Embryonic facial prominence (tissue), 1 donor: Measurements from ENCODE around the gene MAP2.

ENCODE experiments used
- DNase-seq: peaks from one replicate; pipeline ENCODE4 v3.0.0-alpha.2; 2016; ENCODE audit errors: extremely low spot score

MAP2 gene

DNA sequence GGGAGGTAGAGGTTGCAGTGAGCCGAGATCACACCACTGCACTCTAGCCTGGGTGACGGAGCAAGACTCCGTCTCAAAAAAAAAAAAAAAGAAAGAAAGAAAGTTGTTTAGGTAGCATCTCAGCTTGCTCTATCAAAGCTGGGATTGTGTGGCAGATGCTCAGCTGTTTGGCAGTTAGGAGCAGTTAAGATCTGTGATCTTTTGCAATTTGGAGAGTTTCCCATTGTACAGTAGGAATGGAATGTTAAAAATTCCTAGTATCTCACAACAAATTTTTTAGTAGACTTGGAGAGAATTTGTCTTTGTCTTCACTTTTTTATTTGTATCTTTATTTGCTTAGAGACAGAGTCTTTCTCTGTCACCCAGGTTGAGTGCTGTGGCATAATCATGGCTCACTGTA lies 224.9 kb downstream of the MAP2 start:
- DNase-seq: no peak

DNA sequence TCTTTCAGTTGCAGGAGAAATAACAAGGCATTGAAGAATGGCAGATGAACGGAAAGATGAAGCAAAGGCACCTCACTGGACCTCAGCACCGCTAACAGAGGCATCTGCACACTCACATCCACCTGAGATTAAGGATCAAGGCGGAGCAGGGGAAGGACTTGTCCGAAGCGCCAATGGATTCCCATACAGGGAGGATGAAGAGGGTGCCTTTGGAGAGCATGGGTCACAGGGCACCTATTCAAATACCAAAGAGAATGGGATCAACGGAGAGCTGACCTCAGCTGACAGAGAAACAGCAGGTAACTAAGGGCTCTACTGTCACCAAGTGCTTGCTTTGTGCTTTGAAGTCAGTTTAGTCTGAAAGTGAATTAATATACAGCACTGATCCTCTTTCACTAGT lies 229.3 kb downstream of the MAP2 start:
- no peak for DNase-seq

DNA sequence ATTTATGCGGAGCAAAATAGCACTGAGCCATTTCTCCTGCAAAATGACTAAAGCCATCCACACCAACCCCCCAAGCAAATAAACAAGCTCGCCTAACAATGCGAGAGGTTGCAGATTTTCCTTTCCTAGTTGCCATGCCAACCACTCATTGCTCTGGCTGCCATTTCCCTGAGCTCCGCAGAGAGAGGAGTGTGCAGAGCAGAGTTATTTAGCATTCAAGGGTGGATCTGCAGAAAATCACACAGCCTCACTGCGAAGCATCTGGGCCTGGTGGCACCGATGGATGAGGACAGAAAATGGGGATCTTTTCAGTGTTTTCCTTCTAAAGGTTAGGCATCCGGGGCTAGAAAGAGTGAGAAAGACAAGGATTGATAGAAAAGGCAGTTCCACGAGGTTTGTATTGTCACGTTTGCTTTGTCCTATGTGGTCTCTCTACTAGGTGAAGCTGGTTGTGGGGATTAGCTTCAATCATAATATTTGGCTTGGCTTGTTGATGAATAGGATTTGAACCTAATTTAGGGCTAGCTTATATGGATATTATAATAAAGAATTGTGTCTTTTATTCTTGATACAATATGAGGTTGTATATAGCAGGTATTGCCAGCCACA lies 237.5 kb downstream of the MAP2 start:
- no peak for DNase-seq

DNA sequence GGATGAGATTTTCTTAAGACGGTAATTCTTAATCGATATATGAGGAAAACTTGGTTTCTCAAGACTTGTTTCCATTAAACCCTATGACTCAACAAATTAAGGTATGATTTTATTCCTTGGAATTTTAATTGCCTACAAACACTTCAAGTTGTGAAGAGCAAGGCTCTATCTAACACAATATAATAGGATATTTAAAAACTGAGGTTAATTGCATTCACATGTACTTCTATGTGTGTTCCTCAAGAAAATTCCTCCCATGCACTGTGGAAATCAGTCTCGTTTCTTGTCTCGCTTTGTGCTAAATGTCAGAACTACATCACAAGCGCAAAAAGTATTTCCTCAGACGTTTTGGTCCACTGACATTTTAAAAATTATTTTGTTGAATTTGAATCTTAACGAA lies 238.2 kb downstream of the MAP2 start:
- DNase-seq: no peak

DNA sequence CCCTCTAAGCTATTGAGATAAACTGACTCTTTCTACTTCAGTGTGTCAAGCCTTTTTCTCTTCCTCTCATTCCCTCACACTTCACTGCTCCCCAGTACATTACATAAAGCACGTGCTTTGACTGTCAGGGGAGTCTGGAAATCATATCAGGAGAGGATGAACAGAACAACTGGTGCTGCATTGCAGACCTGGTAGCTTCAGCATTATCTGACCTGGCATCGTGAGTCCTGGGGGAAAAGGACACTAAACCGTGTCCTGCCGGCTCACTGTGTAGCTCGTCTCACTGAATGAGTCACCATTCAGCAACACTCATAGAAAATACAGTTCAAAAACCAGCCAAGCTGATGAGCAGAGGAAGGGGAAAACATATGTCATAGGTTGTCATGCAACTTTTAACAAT lies 239.3 kb downstream of the MAP2 start:
- DNase-seq: no peak

DNA sequence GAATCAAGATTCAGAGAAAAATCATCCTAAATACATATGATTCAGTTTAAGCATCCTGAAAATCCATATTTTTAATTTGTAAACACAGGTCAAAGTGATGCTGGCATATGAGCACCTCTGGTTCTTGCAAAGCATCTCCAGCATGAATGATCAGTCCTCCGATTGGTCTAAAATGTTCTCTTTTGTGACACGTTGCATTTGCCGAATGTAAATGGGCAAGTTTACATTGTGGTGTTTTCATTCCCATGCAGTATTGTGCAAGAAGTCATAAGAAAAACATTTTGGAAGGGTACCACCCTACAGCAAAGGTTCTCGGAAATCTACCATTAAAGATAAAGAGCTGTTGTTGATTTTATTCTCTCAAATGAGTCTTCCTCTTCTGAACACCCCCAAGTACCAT lies 239.8 kb downstream of the MAP2 start:
- DNase-seq: no peak

DNA sequence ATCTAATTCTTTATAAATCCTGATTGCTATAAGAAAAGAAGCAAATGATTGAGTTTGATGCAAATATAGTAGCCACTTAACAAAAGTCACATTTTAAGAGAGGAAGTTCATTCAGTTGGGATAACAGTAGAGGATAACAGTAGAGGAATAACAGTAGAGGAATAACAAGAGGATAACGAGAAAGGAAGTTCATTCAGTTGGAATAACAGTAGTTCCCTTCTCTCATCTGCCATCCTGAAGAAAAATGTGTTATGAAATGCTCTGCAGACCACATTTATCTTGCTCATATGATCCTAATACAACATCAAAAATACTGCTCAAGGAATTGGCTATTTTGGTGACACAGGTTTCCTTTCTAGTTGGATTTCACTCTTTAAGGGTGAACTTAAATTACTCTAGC lies 242.4 kb downstream of the MAP2 start:
- DNase-seq: no peak

DNA sequence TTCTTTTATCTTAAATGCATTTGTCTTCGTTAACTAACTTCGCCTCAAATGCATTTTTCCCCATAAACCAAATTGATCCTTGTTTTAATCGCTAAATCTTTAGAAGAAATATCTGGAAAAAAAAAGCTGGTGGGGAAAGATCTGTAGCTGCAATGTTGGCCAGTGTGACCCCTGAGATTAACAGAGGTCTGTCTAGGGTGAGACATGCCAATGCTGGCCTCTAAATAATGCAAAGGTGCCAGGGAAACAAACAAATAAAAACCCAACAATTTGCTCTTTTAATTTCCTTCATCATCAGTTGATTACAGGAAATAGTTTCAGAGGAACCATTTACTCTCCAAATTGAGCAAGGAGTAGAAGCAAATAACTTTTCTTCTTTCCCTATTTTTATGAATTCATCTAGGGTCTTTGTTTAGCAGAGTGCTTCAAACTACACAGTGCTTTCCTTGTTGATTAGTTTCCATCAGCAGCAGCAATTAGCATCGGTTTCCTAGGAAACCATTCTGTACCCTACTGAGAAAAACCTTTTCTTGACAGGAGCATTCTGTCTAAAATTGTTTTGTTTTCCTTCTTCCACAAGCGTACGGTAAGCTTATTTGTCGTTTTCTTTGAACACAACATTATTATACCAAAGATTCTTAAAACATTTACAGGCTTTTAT lies 247.3 kb downstream of the MAP2 start:
- no peak for DNase-seq

DNA sequence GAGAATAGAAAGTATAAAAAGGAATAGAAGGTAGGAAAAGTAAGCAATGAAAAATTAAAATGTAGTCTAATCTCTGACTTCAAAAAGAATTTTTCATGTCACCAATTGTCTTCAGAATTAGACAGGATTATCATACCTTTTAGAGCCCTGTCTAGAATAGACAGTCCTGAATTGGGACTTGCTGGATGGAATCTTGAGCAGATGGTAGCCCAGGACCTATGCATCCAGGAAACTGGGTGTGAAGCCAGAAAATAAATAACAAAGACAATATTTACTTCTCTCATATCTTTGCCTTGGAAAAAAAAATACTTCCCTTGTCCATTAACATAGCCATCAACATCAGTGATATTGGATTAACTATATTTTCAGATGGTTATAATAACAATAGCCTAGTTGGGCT lies 250.0 kb downstream of the MAP2 start:
- DNase-seq: no peak

DNA sequence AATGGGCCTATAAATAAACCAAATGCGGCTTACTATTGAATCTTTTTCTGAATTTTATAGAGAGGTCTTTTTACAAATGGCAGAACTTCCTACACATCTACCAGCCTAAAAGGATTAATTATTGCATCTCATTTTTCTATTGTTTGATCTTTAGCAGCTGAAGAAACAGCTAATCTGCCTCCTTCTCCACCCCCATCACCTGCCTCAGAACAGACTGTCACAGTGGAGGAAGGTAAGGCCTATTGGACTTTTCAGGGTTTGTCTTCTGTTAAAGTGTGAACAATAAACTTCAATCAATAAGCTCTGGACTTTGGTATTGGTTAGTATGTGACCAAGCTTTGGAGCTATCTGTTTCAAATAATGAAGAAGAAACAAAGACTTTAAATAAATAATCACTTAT lies 256.7 kb downstream of the MAP2 start:
- no peak for DNase-seq

DNA sequence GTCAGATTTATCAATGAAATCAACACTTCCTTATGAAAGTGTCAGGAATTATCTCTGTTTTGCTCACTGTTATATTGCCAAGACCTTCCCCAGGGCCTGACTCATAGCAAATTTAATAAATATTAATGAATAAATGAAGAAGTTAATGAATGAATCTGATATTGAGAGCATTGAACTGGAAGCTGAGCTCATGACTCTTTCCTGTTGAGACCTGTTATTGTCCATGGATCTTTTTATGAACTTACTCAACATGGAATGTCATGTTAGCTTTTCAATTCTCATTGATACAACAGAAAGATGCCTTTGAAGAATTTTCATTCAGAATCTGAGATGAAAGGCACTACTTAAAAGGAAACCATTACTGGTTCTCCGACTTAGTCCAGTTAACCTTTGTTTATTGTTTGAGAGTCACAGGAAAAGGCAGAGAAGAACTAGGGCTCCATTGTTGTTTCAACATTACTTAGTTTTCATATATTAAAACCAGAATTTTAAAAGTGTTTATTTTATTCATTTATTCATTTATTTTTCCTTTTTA lies 257.4 kb downstream of the MAP2 start:
- no peak for DNase-seq

DNA sequence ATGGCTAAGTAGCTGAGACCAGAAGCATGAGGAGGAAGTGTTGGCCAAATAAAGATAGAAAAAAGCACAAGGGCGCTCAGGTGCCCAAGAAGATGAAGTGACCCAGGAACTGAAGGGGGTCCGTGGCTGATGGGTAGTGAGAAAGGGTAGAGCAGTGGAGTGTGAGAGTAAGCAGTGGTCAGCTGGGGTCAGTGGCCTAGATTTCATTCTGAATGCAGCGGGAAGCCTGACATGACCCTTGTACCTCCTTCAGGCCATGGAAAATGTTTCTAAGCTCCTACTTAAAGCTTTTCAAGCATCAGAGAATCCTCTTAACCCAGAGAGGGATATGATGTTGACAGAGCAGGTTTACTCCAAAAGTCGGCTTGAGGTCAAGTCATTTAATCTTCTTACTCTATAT lies 258.8 kb downstream of the MAP2 start:
- DNase-seq: no peak

DNA sequence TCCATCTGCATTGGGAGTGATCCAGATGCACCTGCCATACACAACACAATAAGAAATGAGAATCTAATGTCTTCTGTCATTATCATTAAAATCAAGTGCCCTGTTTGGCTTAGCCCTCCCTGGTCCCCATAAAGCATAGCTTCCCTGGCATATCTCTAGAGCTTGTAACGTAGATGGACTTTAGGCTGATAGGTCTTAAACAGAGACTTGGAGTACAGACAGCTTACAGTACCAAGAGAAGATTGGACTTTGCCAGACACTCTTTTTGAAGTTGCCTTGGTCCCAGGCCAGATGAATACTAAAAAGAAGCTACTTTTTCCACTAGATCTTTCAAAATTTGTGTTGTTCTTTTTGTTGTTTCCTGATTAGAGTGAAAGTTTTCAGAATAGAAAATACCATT lies 261.5 kb downstream of the MAP2 start:
- DNase-seq: no peak

DNA sequence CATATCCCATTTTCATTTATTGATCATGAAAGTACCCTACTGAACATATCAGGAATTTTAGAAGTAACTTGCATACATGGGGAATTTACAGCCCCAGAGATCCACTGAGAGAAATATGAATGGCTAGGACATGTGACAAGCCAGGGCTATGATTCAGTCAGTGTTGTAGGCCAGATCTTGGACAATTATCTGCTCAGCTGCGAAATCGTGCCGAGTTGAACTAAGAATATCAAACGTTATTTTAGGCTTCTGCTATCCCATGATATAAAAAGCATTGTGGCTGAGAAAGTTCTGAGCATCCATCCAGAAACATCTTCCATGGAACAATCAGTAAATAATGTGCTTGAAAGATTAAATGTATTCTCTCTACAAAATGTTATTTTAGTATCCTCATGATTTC lies 262.1 kb downstream of the MAP2 start:
- DNase-seq: no peak

DNA sequence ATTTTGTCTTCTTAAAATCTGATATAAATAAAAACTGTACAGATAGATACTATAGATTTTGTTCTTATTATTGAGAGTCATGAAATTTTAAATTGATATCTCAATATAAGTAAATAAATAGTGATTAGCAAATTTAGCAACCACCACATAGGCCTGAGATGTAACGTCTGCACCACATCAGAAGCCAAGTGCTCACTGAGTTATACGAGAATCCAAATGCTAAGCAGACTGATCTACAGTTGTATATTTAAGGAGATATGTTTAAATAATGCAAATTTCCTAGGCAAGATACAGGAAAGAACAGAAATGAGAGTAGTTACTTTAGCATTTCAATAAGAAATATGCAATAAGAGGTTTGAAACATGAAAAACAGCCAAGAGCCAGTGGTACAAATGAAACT lies 262.6 kb downstream of the MAP2 start:
- DNase-seq: no peak

DNA sequence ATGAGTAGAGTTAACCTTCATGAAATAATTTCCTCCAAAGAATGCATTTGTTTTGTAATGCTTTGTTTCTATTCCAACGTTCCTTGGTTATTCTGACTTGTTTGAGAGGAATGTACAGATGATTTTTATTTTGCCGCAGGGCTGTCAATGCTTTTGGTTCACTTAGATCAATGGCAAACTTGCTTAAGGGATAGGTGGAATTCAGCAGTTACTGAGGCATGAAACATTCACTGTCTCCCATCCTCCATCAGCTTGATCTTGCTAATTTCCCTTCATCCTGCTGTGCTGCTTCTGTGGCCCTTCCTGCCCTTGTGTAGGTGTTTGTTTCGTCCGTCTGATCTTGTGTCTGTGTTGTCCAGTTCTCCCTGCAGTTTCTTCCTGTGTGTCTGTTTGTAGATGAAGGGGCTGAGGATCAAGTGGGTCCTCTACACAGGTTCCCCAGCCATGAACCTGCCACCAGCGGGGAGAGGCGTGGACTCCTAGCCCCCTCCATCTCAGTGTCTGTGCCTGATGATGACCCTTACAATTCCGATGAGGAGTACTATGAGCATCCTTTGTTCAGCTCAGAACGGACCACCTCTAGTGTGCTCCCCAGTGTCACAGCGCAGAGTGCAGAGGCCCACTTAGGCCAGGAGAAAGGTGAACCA lies 263.6 kb downstream of the MAP2 start:
- DNase-seq: no peak

DNA sequence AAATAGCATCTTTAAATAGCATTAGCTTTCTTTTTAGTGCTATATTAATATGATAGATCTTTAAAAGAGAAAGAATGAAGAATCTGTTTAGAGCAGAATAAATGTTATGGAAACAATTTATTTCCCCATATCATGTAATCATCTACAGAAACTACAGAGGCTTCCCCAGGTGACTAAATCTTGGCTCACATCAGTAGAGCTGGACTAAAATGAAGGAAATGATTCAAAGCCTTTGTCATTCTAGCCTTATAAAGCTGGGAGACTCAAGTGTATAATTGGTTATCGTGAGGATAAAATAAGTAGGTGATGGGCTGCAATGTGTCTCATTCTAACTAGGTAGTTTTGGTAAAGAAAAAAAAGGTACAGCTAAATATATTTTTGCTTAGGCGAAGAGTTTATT lies 264.5 kb downstream of the MAP2 start:
- DNase-seq: no peak

DNA sequence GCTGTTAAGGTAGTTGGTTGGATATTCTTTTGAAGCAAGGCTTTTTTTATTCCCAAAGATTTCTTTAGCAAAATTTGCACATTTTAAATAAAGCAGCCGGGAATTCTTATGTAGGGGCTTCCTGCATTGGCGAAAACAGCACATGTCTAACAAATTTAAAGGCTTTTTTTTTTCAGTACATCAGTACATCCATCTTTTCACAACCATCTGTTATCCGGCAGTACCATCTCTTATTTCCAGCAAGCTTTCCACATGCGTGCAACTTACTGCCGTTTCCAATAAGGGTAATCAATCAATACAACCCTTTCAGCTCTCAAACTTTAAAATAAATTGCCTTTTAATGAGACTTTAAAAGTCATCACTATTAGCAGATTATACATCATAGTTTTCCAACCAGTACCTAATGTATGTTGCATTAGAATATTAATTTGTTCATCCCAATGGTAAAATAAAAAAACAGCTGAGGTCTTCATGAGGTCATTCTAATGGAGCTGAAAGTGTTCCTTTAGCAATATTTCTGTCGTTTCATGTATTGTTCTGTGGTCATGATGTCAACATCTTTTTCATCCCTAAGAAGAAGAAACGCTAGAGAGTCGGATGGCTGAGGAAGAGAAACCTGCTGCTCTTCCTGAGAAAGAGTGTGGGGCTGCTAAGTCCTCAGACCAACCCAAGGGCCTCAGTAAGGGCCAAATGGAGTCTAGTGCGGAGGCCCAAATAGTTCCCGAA lies 266.3 kb downstream of the MAP2 start:
- DNase-seq: no peak

DNA sequence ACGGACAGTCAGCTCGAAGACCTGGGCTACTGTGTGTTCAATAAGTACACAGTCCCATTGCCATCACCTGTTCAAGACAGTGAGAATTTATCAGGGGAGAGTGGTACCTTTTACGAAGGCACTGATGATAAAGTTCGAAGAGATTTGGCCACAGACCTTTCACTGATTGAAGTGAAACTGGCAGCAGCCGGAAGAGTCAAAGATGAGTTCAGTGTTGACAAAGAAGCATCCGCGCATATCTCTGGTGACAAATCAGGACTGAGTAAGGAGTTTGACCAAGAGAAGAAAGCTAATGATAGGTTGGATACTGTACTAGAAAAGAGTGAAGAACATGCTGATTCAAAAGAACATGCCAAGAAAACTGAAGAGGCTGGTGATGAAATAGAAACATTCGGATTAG lies 270.9 kb downstream of the MAP2 start:
- DNase-seq: no peak

DNA sequence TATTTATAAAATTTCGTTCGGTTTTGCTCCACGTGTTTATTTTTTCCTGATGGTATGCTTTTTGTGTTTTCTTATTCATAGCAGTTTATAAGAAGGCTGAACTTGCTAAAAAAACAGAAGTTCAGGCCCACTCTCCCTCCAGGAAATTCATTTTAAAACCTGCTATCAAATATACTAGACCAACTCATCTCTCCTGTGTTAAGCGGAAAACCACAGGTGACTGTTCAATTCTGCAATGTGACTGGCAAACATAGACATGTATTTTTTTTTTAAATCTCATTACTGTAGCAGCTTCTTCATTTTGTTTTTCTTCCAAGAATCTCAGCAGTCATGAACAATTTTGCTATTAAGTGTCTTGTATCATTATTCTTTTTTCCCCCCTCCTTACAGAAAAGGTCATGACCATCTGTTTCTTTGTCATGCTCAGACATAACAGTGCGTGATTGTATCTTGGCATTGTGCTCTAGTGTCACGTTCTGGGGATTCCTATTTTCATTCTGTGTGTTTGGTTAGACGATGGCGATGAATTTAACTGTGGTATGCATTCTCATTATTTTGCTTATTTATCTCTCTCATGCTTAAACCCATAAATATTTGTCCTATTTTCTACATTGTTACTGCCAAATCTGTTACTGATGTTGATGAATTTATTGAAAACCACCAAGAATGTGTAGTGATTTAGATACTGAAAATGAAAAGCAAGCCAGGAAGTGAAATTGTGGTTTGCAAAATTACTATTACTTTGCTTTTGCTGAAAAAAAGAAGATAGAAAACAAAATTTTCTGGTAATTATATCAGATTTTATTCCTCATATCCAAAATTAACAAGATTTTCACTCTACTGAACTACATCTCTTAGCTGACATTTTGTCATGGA lies 273.2 kb downstream of the MAP2 start:
- DNase-seq: no peak

DNA sequence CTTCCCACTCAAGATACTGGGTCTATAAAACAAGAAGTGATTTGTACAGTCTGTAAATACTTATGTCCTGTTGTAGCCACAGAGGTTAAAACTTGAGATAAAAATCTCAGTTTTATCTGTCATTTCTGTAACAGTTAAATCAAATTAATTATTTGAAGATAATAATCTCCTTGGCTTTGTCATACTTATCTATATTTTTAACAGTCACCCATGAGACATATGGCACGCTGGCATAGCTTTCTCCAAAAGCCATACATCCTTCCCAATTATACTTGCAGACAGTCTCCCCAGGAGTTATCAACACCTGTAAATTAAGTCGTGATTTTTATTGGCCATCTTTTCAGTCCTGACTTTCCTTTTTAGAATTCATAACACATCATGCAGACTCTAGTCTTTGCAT lies 278.9 kb downstream of the MAP2 start:
- DNase-seq: no peak

DNA sequence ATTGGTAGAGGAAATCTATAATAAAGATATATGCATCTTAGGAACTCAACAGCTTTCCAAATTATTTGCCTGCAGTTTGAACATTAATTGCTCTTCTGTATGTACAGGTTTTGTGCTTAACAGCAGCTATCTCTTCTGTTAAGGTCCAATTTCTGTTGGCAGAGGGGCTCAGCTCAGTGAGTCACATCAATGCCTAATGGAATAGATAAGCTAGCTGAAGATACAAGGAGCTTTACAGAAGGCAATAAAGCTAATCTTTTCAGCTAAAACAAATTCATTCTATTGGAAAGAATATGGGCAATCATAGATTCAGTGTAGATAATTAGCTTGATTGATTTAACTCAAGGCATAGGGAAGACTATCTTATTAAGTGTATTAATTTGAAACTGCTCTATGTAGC lies 289.4 kb downstream of the MAP2 start:
- no peak for DNase-seq
